ENCODE data around the gene ZNF160. TPM values are rescaled to one million over a fixed set of nuclear protein-coding genes. Genes with fewer than 3 reads are reported as not detected.

The ZNF160 gene
- total RNA-seq, 1 donor from 2014 or later, result 34.4 TPM

GRCh38 chr19:53094754-53095575, 8.3 kb downstream of the ZNF160 start:
- intact Hi-C loops (cut with micrococcal nuclease), result no loop called here

GRCh38 chr19:53092723-53093122, 10.5 kb downstream of the ZNF160 start:
- intact Hi-C loops (cut with micrococcal nuclease), result no loop called here

- intact Hi-C loops (cut with micrococcal nuclease), result no loop called here
Measured at GRCh38 chr19:53091413-53092254, 11.6 kb downstream of the ZNF160 start.

- intact Hi-C loops (cut with micrococcal nuclease), result no loop called here
Measured at GRCh38 chr19:53088091-53088490, 15.1 kb downstream of the ZNF160 start.

- intact Hi-C loops (cut with micrococcal nuclease), result no loop called here
Measured at GRCh38 chr19:53086949-53087348, 16.3 kb downstream of the ZNF160 start.

GRCh38 chr19:53085496-53085895, 17.7 kb downstream of the ZNF160 start:
- intact Hi-C loops (cut with micrococcal nuclease), result no loop called here

GRCh38 chr19:53082929-53083328, 20.3 kb downstream of the ZNF160 start:
- intact Hi-C loops (cut with micrococcal nuclease), result no loop called here

- intact Hi-C loops (cut with micrococcal nuclease), result no loop called here
Measured at GRCh38 chr19:53079313-53079924, 23.8 kb downstream of the ZNF160 start.

GRCh38 chr19:53078668-53079067, 24.6 kb downstream of the ZNF160 start:
- intact Hi-C loops (cut with micrococcal nuclease), result no loop called here

- intact Hi-C loops (cut with micrococcal nuclease), result no loop called here
Measured at GRCh38 chr19:53076984-53077383, 26.2 kb downstream of the ZNF160 start.

- intact Hi-C loops (cut with micrococcal nuclease), result no loop called here
Measured at GRCh38 chr19:53068834-53069233, 34.4 kb downstream of the ZNF160 start.

- intact Hi-C loops (cut with micrococcal nuclease), result no loop called here
Measured at GRCh38 chr19:53068199-53068598, 35.0 kb downstream of the ZNF160 start.

- intact Hi-C loops (cut with micrococcal nuclease), result no loop called here
Measured at GRCh38 chr19:53057904-53058580, 45.2 kb downstream of the ZNF160 start.

- intact Hi-C loops (cut with micrococcal nuclease), result no loop called here
Measured at GRCh38 chr19:53055117-53055516, 48.1 kb downstream of the ZNF160 start.

- intact Hi-C loops (cut with micrococcal nuclease), result no loop called here
Measured at GRCh38 chr19:53047379-53047778, 55.8 kb downstream of the ZNF160 start.

GRCh38 chr19:53045536-53045935, 57.7 kb downstream of the ZNF160 start:
- intact Hi-C loops (cut with micrococcal nuclease), result no loop called here

GRCh38 chr19:53041366-53041765, 61.9 kb downstream of the ZNF160 start:
- intact Hi-C loops (cut with micrococcal nuclease), result no loop called here

- intact Hi-C loops (cut with micrococcal nuclease), result no loop called here
Measured at GRCh38 chr19:53037101-53038097, 65.8 kb downstream of the ZNF160 start.

- intact Hi-C loops (cut with micrococcal nuclease), result no loop called here
Measured at GRCh38 chr19:53034948-53035675, 68.1 kb downstream of the ZNF160 start.

Data from T-helper 1 cell treated with Interleukin-12 subunit alpha and Interleukin-12 subunit beta and Interleukin-4 antibody, amounts not matched to agents 30 ng/mL and 1 ng/mL, for 36 hours (primary cell).